Activated CD8-positive, alpha-beta memory T cell treated with anti-CD3 and anti-CD28 coated beads, Interleukin-2, amount 10 ng/mL, durations not matched to agents 7 days and 5 days (primary cell): ENCODE data around the gene THOC5. TPM values are rescaled to one million over a fixed set of nuclear protein-coding genes. Genes with fewer than 3 reads are reported as not detected.

Source experiments
- ATAC-seq: fragments of 150-1000 bp; cut with Tn5 transposase; one replicate; pipeline ENCODE4 v1.10.0; 2021; ENCODE audit warnings: moderate library complexity
- CTCF ChIA-PET: fragments of 350-600 bp; sonication (Branson Sonifier 250); formaldehyde crosslinking; loops from one replicate; lab custom pipeline; 2021; ENCODE audit warnings: antibody characterized with exemption; lab: Charles Lee
- DNase-seq: peaks from one replicate; pipeline ENCODE4 v3.0.0-alpha.2; 2020
- H3K27ac Mint-ChIP-seq: one replicate; pipeline ENCODE4 v1.8.0; 2021; ENCODE audit warnings: mild to moderate bottlenecking, mixed read lengths
- H3K27me3 Mint-ChIP-seq: one replicate; pipeline ENCODE4 v1.8.0; 2021; ENCODE audit warnings: mixed read lengths
- H3K36me3 Mint-ChIP-seq: one replicate; pipeline ENCODE4 v1.8.0; 2021; ENCODE audit warnings: mild to moderate bottlenecking, mixed read lengths
- H3K4me1 Mint-ChIP-seq: one replicate; pipeline ENCODE4 v1.8.0; 2021; ENCODE audit warnings: mixed read lengths
- H3K4me3 Mint-ChIP-seq: one replicate; pipeline ENCODE4 v1.8.0; 2021; ENCODE audit warnings: mild to moderate bottlenecking, moderate library complexity, mixed read lengths
- H3K9me3 Mint-ChIP-seq: one replicate; pipeline ENCODE4 v1.8.0; 2022; ENCODE audit warnings: low read depth, mixed read lengths
- total RNA-seq, 2 experiments: library from RNA; stranded (reverse); gene quantifications; one replicate each; pipeline ENCODE4 v1.2.3, GENCODE V29; 2021

THOC5 gene
- total RNA-seq, 2 experiments from 2014 or later = 57.5 to 62.9 TPM

DNA sequence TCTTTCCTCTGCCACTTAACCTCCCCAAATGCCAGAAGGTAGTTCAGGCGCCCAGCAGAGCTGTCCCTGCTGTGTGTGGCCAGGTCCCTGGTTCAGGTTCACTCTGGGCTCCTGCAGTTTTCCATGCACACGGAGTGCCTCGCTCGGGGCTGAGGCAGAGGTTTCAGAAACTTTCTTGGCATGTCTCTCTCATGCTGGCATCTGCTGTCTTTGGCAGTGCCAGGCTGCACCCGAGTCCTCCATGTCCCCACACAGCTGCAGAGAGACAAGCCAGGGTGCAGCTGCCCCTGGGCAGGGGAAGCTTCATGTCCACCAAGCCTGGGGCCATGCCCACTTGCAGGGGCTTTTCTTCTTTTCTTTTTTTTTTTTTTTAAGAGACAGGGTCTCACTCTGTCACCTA lies 80.6 kb downstream of the THOC5 start:
- peaks cover 16% of the 10 kb centered on the region for H3K27me3 Mint-ChIP-seq
- no peak overlapping the region for H3K4me3 Mint-ChIP-seq
- no peaks in the 10 kb centered on the region for H3K9me3 Mint-ChIP-seq
- no peak overlapping the region for H3K27ac Mint-ChIP-seq
- CTCF ChIA-PET = interaction anchor here (0.9 to 1.6 kb wide), 2 partner anchors 10 to 12 kb away, joined by 3 to 4 read pairs; no protein-coding TSS in a partner anchor
- H3K4me1 Mint-ChIP-seq = peaks cover 7% of the 10 kb centered on the region
- no peaks in the 10 kb centered on the region for H3K36me3 Mint-ChIP-seq
- ATAC-seq = no peak
- no peak for DNase-seq

DNA sequence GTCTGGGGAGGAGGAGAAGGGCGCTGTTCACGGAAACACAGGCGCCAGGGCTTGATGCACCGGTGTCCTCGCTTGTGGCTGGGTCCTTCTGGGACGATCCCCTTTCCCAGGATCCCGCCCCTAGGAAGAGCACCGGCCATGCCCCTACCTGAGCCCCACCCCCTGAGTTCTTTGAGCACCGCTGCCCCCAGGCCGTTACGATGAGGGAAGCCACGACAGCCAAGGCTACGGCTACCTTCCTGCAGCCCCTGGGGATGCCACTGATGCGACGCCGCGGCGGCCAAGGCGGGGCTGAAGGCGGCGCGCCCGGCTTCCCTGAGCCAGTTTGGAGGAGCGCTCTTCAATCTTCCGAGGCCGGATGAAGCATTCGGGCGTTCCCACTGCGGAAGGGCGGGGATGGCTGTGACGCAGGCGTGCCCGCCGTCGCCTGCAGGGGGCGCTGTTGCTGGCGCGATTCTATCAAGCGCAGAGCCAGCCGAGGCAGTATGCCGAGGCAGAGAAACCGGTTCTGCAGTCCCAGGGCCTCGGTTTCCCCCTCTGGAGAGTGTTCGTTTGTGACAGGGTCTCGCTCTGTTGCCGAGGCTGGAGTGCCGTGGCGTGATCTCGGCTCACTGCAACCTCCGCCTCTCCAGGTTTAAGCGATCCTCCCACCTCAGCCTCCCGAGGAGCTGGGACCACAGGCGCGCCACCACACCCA lies 83.2 kb downstream of the THOC5 start:
- Mint-ChIP-seq H3K4me3 (peak overlapping the region; percentile 58), H3K9me3 (no peaks in the 10 kb centered on the region), H3K36me3 (no peaks in the 10 kb centered on the region), H3K4me1 (peaks cover 7% of the 10 kb centered on the region), H3K27me3 (peaks cover 10% of the 10 kb centered on the region), H3K27ac (no peak overlapping the region)
- DNase-seq (peak; percentile 80), ATAC-seq (peak; percentile 96)
- CTCF ChIA-PET = interaction anchor here (0.6 to 1.5 kb wide), 11 partner anchors 8 to 618 kb away, joined by 3 to 11 read pairs (median 4); partner anchors contain the start of gene THOC5

DNA sequence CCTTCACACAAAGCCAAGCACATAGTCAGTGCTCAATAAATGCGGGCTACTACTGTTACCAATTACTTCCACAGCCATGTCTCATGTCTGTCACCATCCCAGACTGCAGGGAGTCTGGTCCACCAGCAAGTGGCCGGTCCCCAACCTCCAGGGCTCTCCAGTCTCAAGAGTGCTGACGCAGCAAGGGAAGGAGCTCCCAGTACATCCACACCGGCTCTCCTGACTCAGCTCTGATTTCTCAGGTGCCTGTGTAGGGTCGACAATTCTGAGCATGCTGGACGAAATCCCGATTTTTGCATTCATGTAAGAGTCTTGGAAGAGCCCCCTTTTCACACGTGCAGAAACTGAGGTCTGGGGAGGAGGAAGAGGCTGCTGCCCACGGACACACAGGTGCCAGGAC lies 83.8 kb downstream of the THOC5 start:
- CTCF ChIA-PET = interaction anchor here (1.0 kb wide), 1 partner anchor 82 kb away, joined by 3 read pairs; the partner anchor contains the start of gene AP1B1
- peaks cover 7% of the 10 kb centered on the region for H3K4me1 Mint-ChIP-seq
- H3K36me3 Mint-ChIP-seq = no peaks in the 10 kb centered on the region
- H3K4me3 Mint-ChIP-seq = peak overlapping the region; percentile 58
- H3K27ac Mint-ChIP-seq = no peak overlapping the region
- no peak for ATAC-seq
- no peaks in the 10 kb centered on the region for H3K9me3 Mint-ChIP-seq
- DNase-seq = no peak
- peaks cover 10% of the 10 kb centered on the region for H3K27me3 Mint-ChIP-seq

DNA sequence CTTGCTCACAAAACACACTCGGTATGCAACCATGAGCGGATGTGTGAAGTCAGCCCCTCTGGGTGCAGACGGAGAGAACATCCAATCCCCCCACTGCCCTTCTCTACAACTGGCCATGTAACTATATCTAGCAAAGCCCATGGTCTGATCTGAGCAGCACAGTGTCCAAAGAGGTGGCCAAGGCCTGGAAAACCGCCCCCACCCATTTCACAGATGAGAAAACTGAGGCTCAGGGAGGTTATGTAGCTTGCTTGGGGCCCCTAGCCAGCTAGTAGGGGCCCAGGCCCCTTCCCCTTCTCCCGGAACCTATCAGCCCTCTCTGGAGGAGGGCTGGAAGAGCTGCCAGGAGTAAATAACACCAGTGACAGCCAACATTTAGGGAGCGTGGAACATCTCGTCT lies 89.0 kb downstream of the THOC5 start:
- CTCF ChIA-PET = no interaction called here
- Mint-ChIP-seq H3K4me1 (no peaks in the 10 kb centered on the region), H3K4me3 (no peak overlapping the region), H3K36me3 (no peaks in the 10 kb centered on the region), H3K9me3 (no peaks in the 10 kb centered on the region), H3K27me3 (peaks cover 4% of the 10 kb centered on the region), H3K27ac (no peak overlapping the region)
- ATAC-seq (no peak), DNase-seq (no peak)

DNA sequence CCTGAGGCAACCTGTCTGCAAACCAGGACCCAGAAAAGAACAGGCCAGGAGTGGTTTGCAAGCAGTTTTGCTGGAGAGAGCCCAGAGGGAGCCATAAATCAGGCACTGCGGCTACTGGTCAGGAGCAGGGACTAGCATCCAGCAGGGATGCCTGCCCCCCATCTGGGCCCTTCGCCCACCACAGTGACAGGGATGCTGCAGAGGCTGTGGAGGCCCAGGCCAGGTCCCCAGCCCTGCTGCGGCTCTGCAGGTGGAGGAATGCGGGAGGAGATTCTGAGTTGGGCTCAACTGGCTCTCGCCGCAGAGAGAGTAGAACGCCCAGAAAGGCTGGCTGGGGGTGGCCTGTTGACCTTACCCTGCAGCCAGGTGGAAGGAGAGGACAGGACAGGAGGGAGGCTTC lies 89.9 kb downstream of the THOC5 start:
- CTCF ChIA-PET = no interaction called here
- no peak overlapping the region for H3K27ac Mint-ChIP-seq
- no peak for DNase-seq
- peaks cover 4% of the 10 kb centered on the region for H3K27me3 Mint-ChIP-seq
- no peaks in the 10 kb centered on the region for H3K36me3 Mint-ChIP-seq
- no peak overlapping the region for H3K4me3 Mint-ChIP-seq
- no peaks in the 10 kb centered on the region for H3K9me3 Mint-ChIP-seq
- ATAC-seq = no peak
- H3K4me1 Mint-ChIP-seq = no peaks in the 10 kb centered on the region

DNA sequence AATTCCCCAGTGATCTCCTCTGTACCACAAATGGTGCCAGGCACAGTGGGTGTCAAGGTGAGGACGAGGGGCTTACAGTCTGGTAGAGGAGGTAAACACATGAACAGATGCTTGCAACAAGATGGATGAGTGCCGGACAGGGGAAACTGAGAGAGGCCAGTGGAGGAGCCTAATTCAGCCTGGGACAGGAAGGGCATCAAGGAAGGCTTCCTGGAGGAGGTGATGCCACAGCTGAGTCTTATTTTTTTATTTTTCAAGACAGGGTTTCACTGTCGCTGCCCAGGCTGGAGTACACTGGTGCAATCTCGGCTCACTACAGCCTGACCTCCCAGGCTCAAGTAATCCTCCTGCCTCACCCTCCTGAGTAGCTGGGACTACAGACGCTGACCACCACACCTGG lies 92.3 kb downstream of the THOC5 start:
- H3K36me3 Mint-ChIP-seq = no peaks in the 10 kb centered on the region
- CTCF ChIA-PET = interaction anchor here (1.2 to 1.6 kb wide), 2 partner anchors 10 to 11 kb away, joined by 3 to 4 read pairs; no protein-coding TSS in a partner anchor
- H3K27me3 Mint-ChIP-seq = no peaks in the 10 kb centered on the region
- H3K9me3 Mint-ChIP-seq = no peaks in the 10 kb centered on the region
- DNase-seq (no peak), ATAC-seq (no peak)
- no peak overlapping the region for H3K4me3 Mint-ChIP-seq
- no peak overlapping the region for H3K27ac Mint-ChIP-seq
- no peaks in the 10 kb centered on the region for H3K4me1 Mint-ChIP-seq

DNA sequence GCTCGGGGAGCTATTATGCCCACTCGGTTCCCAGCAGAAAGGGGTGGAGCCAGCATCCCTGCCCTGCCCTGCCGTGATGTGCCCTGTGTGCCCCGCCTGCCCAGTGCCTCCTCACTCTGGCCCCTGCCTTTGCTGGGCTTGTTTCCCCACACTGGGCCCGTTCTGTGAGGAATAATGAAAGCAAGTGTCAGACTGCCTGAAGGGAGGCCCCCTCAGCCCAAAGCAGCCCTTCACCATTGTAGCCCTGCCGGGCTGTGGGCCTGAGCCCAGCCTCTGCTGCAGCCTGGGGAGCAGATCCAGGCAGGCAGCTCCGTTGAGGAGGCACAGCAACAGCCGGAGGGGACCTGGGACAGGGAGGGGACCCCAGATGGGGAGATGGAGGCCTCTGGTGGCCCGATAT lies 93.8 kb downstream of the THOC5 start:
- no peak for DNase-seq
- Mint-ChIP-seq H3K27ac (no peak overlapping the region), H3K4me1 (no peaks in the 10 kb centered on the region), H3K9me3 (no peaks in the 10 kb centered on the region), H3K27me3 (no peaks in the 10 kb centered on the region), H3K4me3 (no peak overlapping the region), H3K36me3 (no peaks in the 10 kb centered on the region)
- CTCF ChIA-PET = no interaction called here
- no peak for ATAC-seq

DNA sequence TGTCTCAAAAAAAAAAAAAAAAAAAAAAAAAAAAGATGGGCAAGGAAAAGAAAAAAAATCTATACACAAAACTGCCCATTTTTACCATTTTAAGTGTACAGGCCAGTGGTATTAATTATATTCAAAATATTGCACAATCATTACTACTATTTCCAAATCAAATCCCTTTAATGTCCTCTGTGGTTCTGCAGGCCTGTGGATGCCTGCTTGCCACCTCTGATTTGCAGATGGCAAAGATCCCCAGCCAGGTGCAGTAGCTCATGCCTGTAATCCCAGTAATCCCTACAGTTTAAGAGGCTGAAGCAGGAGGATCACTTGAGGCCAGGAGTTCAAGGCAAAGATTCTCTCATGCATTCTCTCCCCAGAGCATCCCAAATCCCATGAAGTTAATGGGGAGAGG lies 95.0 kb downstream of the THOC5 start:
- no peak for ATAC-seq
- CTCF ChIA-PET = interaction anchor here (1.2 kb wide), 1 partner anchor 12 kb away, joined by 4 read pairs; no protein-coding TSS in a partner anchor
- DNase-seq = no peak
- Mint-ChIP-seq H3K4me1 (no peaks in the 10 kb centered on the region), H3K27ac (no peak overlapping the region), H3K27me3 (no peaks in the 10 kb centered on the region), H3K4me3 (no peak overlapping the region), H3K9me3 (no peaks in the 10 kb centered on the region), H3K36me3 (no peaks in the 10 kb centered on the region)

DNA sequence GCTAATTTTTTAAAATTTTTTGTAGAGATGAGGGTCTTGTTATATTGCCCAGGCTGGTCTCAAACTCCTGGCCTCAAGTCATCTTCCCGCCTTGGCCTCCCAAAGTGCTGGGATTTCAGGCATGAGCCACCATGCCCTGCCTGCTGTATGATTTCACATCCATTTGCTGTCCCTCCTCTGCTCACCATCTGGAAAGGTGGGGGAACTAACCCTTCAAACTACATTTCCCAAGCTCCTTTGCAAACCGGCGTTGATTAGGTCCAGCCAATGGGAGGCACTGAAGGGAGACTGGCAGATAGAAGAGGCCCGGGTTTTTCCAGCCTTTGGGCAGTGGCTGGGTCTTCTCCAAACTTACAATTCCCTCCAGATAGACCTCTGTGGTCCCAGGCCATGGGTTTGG lies 95.8 kb downstream of the THOC5 start:
- no peak overlapping the region for H3K4me3 Mint-ChIP-seq
- CTCF ChIA-PET = interaction anchor here (1.2 kb wide), 1 partner anchor 13 kb away, joined by 4 read pairs; no protein-coding TSS in a partner anchor
- ATAC-seq = peak; percentile 60
- H3K4me1 Mint-ChIP-seq = no peaks in the 10 kb centered on the region
- no peak overlapping the region for H3K27ac Mint-ChIP-seq
- H3K36me3 Mint-ChIP-seq = no peaks in the 10 kb centered on the region
- H3K9me3 Mint-ChIP-seq = no peaks in the 10 kb centered on the region
- no peaks in the 10 kb centered on the region for H3K27me3 Mint-ChIP-seq
- no peak for DNase-seq

DNA sequence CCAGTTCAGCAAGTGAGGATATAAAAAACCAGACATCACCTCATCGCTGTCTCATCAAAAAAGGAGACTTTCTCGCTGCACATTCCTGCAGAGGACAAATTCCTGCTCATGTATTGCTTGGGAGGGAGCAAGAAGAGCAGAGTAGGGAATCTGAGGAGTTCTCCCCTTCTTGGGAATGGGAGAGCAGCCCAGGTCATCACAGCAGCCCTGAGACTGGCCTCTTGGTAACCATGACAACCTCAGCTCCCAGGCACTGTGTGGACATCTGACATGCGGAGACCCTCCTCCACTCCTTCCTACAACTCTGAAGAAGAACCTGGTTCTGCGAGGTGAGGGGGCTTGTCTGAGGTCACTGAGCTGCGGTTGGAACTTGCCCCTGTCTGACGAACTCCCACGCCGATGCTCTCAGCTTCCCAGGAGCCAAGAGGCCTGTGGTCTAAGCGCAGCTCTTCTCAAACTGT lies 97.3 kb downstream of the THOC5 start:
- CTCF ChIA-PET = interaction anchor here (1.0 kb wide), 1 partner anchor 15 kb away, joined by 3 read pairs; no protein-coding TSS in a partner anchor
- H3K4me3 Mint-ChIP-seq = no peak overlapping the region
- no peaks in the 10 kb centered on the region for H3K9me3 Mint-ChIP-seq
- no peaks in the 10 kb centered on the region for H3K27me3 Mint-ChIP-seq
- no peak for ATAC-seq
- H3K27ac Mint-ChIP-seq = no peak overlapping the region
- H3K36me3 Mint-ChIP-seq = no peaks in the 10 kb centered on the region
- H3K4me1 Mint-ChIP-seq = no peaks in the 10 kb centered on the region
- DNase-seq = no peak

Other genes with a start within 250 kb of the THOC5 start
- 10 to 100 TPM; 12.0 to 16.9 TPM for gene GAS2L1, start 247.1 kb downstream of the THOC5 start, total RNA-seq
- gene RASL10A, start 238.1 kb downstream of the THOC5 start, total RNA-seq = under 1 TPM; 0.63 to 0.70 TPM
- 10 to 100 TPM; 82.9 to 90.8 TPM for gene AP1B1, start 165.2 kb downstream of the THOC5 start, total RNA-seq
- not detected for gene RFPL1, start 115.2 kb downstream of the THOC5 start, total RNA-seq
- gene NEFH, start 73.5 kb downstream of the THOC5 start, total RNA-seq = 1 to 10 TPM; 6.0 to 9.0 TPM
- gene NIPSNAP1, start 27.4 kb upstream of the THOC5 start, total RNA-seq = 10 to 100 TPM; 43.4 to 44.8 TPM
- gene NF2, start 49.9 kb upstream of the THOC5 start, total RNA-seq = 10 to 100 TPM; 46.6 to 61.2 TPM
- gene CABP7, start 166.2 kb upstream of the THOC5 start, total RNA-seq = not detected
- gene ZMAT5, start 213.2 kb upstream of the THOC5 start, total RNA-seq = 10 to 100 TPM; 18.3 to 24.3 TPM
- 10 to 100 TPM; 94.2 to 94.9 TPM for gene UQCR10, start 213.6 kb upstream of the THOC5 start, total RNA-seq